Stimulated activated CD8-positive, alpha-beta memory T cell treated with anti-CD3 and anti-CD28 coated beads, Interleukin-15, amount 100 ng/mL, for 24 hours (primary cell): ENCODE measurements around the gene OR52L1.
"Not testable (repeated sequence)": the region's sequence is repeated elsewhere in the genome, so short reads cannot be mapped to it uniquely, and the experiment has no call there.

Experiments used
- DNase-seq: peaks from one replicate; pipeline ENCODE4 v3.0.0-alpha.2; 2020; ENCODE audit warnings: low read depth

Gene OR52L1

GRCh38 chr11:5986885-5987284 lies at the start of gene OR52L1:
TSS of gene OR52L1 (minus strand) at chr11:5986985. CDS start at chr11:5986930, 55 bp downstream.
- DNase-seq = no peak

GRCh38 chr11:6030708-6031405 lies 44.1 kb upstream of the OR52L1 start, which contains the start of gene OR56A1:
TSS of gene OR56A1 (minus strand) at chr11:6030758. CDS start at chr11:6027692, 3,066 bp downstream.
- DNase-seq = no peak

GRCh38 chr11:6027501-6027900 lies 40.7 kb upstream of the OR52L1 start:
- no peak for DNase-seq

- DNase-seq = no peak
Measured at GRCh38 chr11:6025056-6025455, 38.3 kb upstream of the OR52L1 start.

- DNase-seq = no peak
Measured at GRCh38 chr11:6022956-6023355, 36.2 kb upstream of the OR52L1 start.

- no peak for DNase-seq
Measured at GRCh38 chr11:6013042-6013441, 26.3 kb upstream of the OR52L1 start.

- no peak for DNase-seq
Measured at GRCh38 chr11:6012035-6012668, 25.4 kb upstream of the OR52L1 start.

GRCh38 chr11:6006846-6007245 lies 20.1 kb upstream of the OR52L1 start, which contains the start of gene OR56A4:
TSS of gene OR56A4 (minus strand) at chr11:6006946. CDS start at chr11:6002992, 3,954 bp downstream.
- no peak for DNase-seq

GRCh38 chr11:6006395-6006794 lies 19.6 kb upstream of the OR52L1 start:
- no peak for DNase-seq

GRCh38 chr11:6002202-6002699 lies 15.5 kb upstream of the OR52L1 start:
- no peak for DNase-seq

GRCh38 chr11:5994791-5995190 lies 8.0 kb upstream of the OR52L1 start:
- DNase-seq = no peak

GRCh38 chr11:5992604-5993251 lies 5.9 kb upstream of the OR52L1 start:
- no peak for DNase-seq

- no peak for DNase-seq
Measured at GRCh38 chr11:5992150-5992549, 5.4 kb upstream of the OR52L1 start.

- no peak for DNase-seq
Measured at GRCh38 chr11:5989203-5989602, 2.4 kb upstream of the OR52L1 start.

GRCh38 chr11:5983443-5983842 lies 3.3 kb downstream of the OR52L1 start:
- DNase-seq = no peak

- DNase-seq = no peak
Measured at GRCh38 chr11:5973530-5973929, 13.3 kb downstream of the OR52L1 start.

GRCh38 chr11:5968394-5968793 lies 18.4 kb downstream of the OR52L1 start, which contains the start of gene OR56A5:
TSS of gene OR56A5 (minus strand) at chr11:5968494. CDS start at chr11:5968494, 0 bp downstream.
- DNase-seq = no peak

GRCh38 chr11:5967708-5968107 lies 19.1 kb downstream of the OR52L1 start:
- no peak for DNase-seq

- no peak for DNase-seq
Measured at GRCh38 chr11:5966958-5967357, 19.8 kb downstream of the OR52L1 start.

GRCh38 chr11:5960704-5961320 lies 26.0 kb downstream of the OR52L1 start:
- not testable (repeated sequence) for DNase-seq

GRCh38 chr11:5955586-5955985 lies 31.2 kb downstream of the OR52L1 start:
- DNase-seq = no peak

GRCh38 chr11:5941951-5942350 lies 44.8 kb downstream of the OR52L1 start, which contains the start of gene OR56A3:
TSS of gene OR56A3 (plus strand) at chr11:5942251. CDS start at chr11:5947347, 5,096 bp downstream.
- no peak for DNase-seq
